GM12878 (cell line): Measurements from ENCODE around the gene FUT3. TPM values are rescaled to one million over a fixed set of nuclear protein-coding genes. Genes with fewer than 3 reads are reported as not detected.
A peak's percentile ranks its signal among the peaks of the same experiment; 100 is the strongest.

Experiments used
- ATAC-seq: fragments of 200-7000 bp; cut with Tn5 transposase; 3 replicates; pipeline ENCODE4 v1.9.1; 2020; ENCODE audit warnings: mild to moderate bottlenecking, moderate library complexity
- BruUV-seq: library from RNA; stranded (reverse); fragments of 400-500 nt; replicated peaks from 2 replicates; lab custom pipeline; 2021; lab: Mats Ljungman, UMichigan
- CTCF ChIA-PET: fragments of 300-600 bp; sonication (Branson Sonifier 250); formaldehyde crosslinking; extraction: SDS; loops from one replicate; lab custom pipeline; 2021; ENCODE audit warnings: inconsistent platforms; lab: Yijun Ruan, JAX
- POLR2A ChIA-PET: fragments of 350-600 bp; formaldehyde crosslinking; extraction: SDS; loops from one replicate; lab custom pipeline; 2021; ENCODE audit warnings: inconsistent platforms; lab: Charles Lee
- RAD21 ChIA-PET: fragments of 300-600 bp; sonication (Branson Sonifier 250); formaldehyde crosslinking; loops from one replicate; lab custom pipeline; 2023; ENCODE audit warnings: antibody characterized with exemption; ENCODE audit not compliant: unreplicated experiment; lab: Charles Lee
- SMC1A ChIA-PET: fragments of 300-600 bp; sonication (Branson Sonifier 250); formaldehyde crosslinking; loops from one replicate; lab custom pipeline; 2023; ENCODE audit not compliant: unreplicated experiment, uncharacterized antibody; lab: Charles Lee
- DNase-seq: peaks from one replicate; pipeline ENCODE4 v3.0.0-alpha.2; 2011; ENCODE audit warnings: low read depth, low spot score
- FAIRE-seq: peaks from 3 replicates; lab custom pipeline; 2011; peaks lifted over from hg19 to GRCh38; lab: Jason Lieb, UNC
- H2AFZ ChIP-seq: 2 replicates; pipeline ENCODE4 v1.6.0; 2011; ENCODE audit warnings: low read depth, low read length, control low read depth; ENCODE audit not compliant: control insufficient read depth
- H3K27ac ChIP-seq: 2 replicates; pipeline ENCODE4 v1.5.1; 2011; ENCODE audit warnings: control low read depth; ENCODE audit not compliant: control insufficient read depth, insufficient read depth
- H3K27me3 ChIP-seq, 2 experiments: replicated peaks in 1 of 2; 2 replicates each; pipeline versions ENCODE4 v1.6.0 to v1.6.1; 2011; ENCODE audit warnings: low read length in 1 of 2; ENCODE audit not compliant: control insufficient read depth in 2 of 2, insufficient read depth in 2 of 2
- H3K36me3 ChIP-seq, 2 experiments: 2 replicates each; pipeline ENCODE4 v1.5.1; 2011; ENCODE audit warnings: low read length in 1 of 2; ENCODE audit not compliant: control insufficient read depth in 2 of 2, insufficient read depth in 2 of 2
- H3K4me1 ChIP-seq: 2 replicates; pipeline ENCODE4 v1.6.1; 2011; ENCODE audit warnings: mild to moderate bottlenecking, low read length, moderate library complexity, mixed read lengths; ENCODE audit not compliant: control insufficient read depth, insufficient read depth
- H3K4me2 ChIP-seq: 2 replicates; pipeline ENCODE4 v1.6.0; 2011; ENCODE audit warnings: control low read depth; ENCODE audit not compliant: control insufficient read depth, insufficient read depth
- H3K4me3 ChIP-seq: fragments of 200-600 bp; sonication (generic); 2 replicates; pipeline ENCODE4 v1.5.1; 2016
- H3K79me2 ChIP-seq: 2 replicates; pipeline ENCODE4 v1.6.0; 2011; ENCODE audit warnings: low read length; ENCODE audit not compliant: control insufficient read depth, insufficient read depth
- H3K9ac ChIP-seq: 2 replicates; pipeline ENCODE4 v1.8.0; 2011; ENCODE audit warnings: low read length, control low read depth, mixed read lengths; ENCODE audit not compliant: control insufficient read depth, insufficient read depth
- H3K9me3 ChIP-seq: replicated peaks from 3 replicates; pipeline ENCODE4 v1.5.1; 2011; ENCODE audit warnings: mild to moderate bottlenecking, low read length; ENCODE audit not compliant: control insufficient read depth, insufficient read depth
- H4K20me1 ChIP-seq: 2 replicates; pipeline ENCODE4 v1.6.0; 2011; ENCODE audit not compliant: control insufficient read depth, insufficient read depth
- BHLHE40 ChIP-seq, 2 experiments: fragments of 450-650 bp in 1 of 2; IDR thresholded peaks; 2 replicates each; pipeline ENCODE4 v1.6.1; 2011 to 2017; ENCODE audit warnings: low read depth in 2 of 2, borderline replicate concordance in 1 of 2, improper control_type of control experiment in 1 of 2, low read length in 1 of 2, mild to moderate bottlenecking in 1 of 2
- BRCA1 ChIP-seq: IDR thresholded peaks from 2 replicates; pipeline ENCODE4 v1.6.1; 2011; ENCODE audit warnings: low read depth, low read length, improper control_type of control experiment
- EGR1 ChIP-seq, 2 experiments: IDR thresholded peaks; 1 replicate in 1 of 2; 2 replicates in 1 of 2; pipeline ENCODE4 v1.6.1; 2011 to 2012; ENCODE audit warnings: low read depth in 2 of 2, low read length in 2 of 2, borderline replicate concordance in 1 of 2, mild to moderate bottlenecking in 1 of 2, moderate library complexity in 1 of 2
- HDAC2 ChIP-seq: fragments of 200-600 bp; sonication (generic); IDR thresholded peaks from 2 replicates; pipeline ENCODE4 v1.6.1; 2017
- HDAC6 ChIP-seq: fragments of 200-600 bp; sonication (generic); IDR thresholded peaks from one replicate; pipeline ENCODE4 v1.8.0; 2017; ENCODE audit warnings: antibody characterized with exemption; ENCODE audit not compliant: unreplicated experiment
- IKZF1 ChIP-seq: fragments of 450-650 bp; conservative IDR thresholded peaks from 2 replicates; pipeline ENCODE4 v1.6.1; 2017; ENCODE audit warnings: antibody characterized with exemption, mild to moderate bottlenecking
- MLLT1 ChIP-seq: fragments of 450-650 bp; IDR thresholded peaks from 2 replicates; pipeline ENCODE4 v1.6.1; 2016; ENCODE audit warnings: mild to moderate bottlenecking
- MXI1 ChIP-seq: fragments of 150-350 bp; IDR thresholded peaks from 2 replicates; pipeline ENCODE4 v1.6.1; 2011; ENCODE audit warnings: low read depth, mild to moderate bottlenecking, inconsistent platforms, low read length, improper control_type of control experiment
- SMARCA5 ChIP-seq: fragments of 450-650 bp; IDR thresholded peaks from 2 replicates; pipeline ENCODE4 v1.6.1; 2017; ENCODE audit warnings: mild to moderate bottlenecking
- SMC3 ChIP-seq: IDR thresholded peaks from 2 replicates; pipeline ENCODE4 v1.6.1; 2011; ENCODE audit warnings: low read length, improper control_type of control experiment, borderline replicate concordance
- SREBF2 ChIP-seq: IDR thresholded peaks from 2 replicates; pipeline ENCODE4 v1.6.1; 2012; ENCODE audit warnings: mild to moderate bottlenecking, low read length
- YBX1 ChIP-seq: fragments of 450-650 bp; IDR thresholded peaks from 2 replicates; pipeline ENCODE4 v1.6.1; 2016; ENCODE audit warnings: antibody characterized with exemption
- WGBS: methylation state at CpG from one replicate; pipeline ENCODE4 v1.1.6; 2016; ENCODE audit warnings: low lambda C conversion rate; ENCODE audit not compliant: insufficient replicate concordance, insufficient coverage; ENCODE audit errors: missing lambda C conversion rate; 5-methylcytosine and 5-hydroxymethylcytosine counted together
- in situ Hi-C: fragments of 300-500 bp; cut with MboI; formaldehyde crosslinking; loops from 9 replicates; pipeline ENCODE4 v1.14.3; 2018; ENCODE audit warnings: mixed read lengths
- intact Hi-C: fragments of 100-400 bp; cut with micrococcal nuclease; formaldehyde crosslinking; loops from one replicate; pipeline ENCODE4 v1.14.2; 2022; ENCODE audit not compliant: unreplicated experiment
- polyA plus RNA-seq, 11 experiments: library from polyadenylated mRNA; depleted of rRNA in 4 of 11; unstranded in 6 of 11; stranded (reverse) in 5 of 11; fragments of >200 nt; fragmentation: Nextera tagmentation in 4 of 11; fragmentation: Illumina TruSeq in 1 of 11; extraction: Ambion mirVana in 4 of 11; extraction: Trizol in 1 of 11; gene quantifications; 1 replicate in 1 of 11; 2 replicates in 10 of 11; pipeline versions ENCODE4 v1.2.1 to v1.2.3, GENCODE V29; 2011 to 2016; ENCODE audit warnings: inconsistent platforms in 2 of 11, missing spikeins in 2 of 11, low read depth in 1 of 11
- total RNA-seq, 4 experiments: library from RNA; depleted of rRNA in 3 of 4; stranded (reverse); fragments of >200 nt in 3 of 4; fragmentation: Illumina TruSeq in 1 of 4; extraction: Trizol in 1 of 4; gene quantifications; 2 replicates each; pipeline versions ENCODE4 v1.2.1 to v1.2.3, GENCODE V29; 2013 to 2021
- TF ChIP-seq, protein P1 (sequence below): fragments of 450-650 bp; IDR thresholded peaks from 2 replicates; pipeline ENCODE4 v1.6.1; 2014; ENCODE audit warnings: mild to moderate bottlenecking

The FUT3 gene
- total and polyA plus RNA-seq, 10 of the 15 experiments (the other 5 are each of a cell fraction or from before 2014, with no cell fraction given) = 0.04 to 0.31 (median 0.07) TPM; not detected in 7

DNA sequence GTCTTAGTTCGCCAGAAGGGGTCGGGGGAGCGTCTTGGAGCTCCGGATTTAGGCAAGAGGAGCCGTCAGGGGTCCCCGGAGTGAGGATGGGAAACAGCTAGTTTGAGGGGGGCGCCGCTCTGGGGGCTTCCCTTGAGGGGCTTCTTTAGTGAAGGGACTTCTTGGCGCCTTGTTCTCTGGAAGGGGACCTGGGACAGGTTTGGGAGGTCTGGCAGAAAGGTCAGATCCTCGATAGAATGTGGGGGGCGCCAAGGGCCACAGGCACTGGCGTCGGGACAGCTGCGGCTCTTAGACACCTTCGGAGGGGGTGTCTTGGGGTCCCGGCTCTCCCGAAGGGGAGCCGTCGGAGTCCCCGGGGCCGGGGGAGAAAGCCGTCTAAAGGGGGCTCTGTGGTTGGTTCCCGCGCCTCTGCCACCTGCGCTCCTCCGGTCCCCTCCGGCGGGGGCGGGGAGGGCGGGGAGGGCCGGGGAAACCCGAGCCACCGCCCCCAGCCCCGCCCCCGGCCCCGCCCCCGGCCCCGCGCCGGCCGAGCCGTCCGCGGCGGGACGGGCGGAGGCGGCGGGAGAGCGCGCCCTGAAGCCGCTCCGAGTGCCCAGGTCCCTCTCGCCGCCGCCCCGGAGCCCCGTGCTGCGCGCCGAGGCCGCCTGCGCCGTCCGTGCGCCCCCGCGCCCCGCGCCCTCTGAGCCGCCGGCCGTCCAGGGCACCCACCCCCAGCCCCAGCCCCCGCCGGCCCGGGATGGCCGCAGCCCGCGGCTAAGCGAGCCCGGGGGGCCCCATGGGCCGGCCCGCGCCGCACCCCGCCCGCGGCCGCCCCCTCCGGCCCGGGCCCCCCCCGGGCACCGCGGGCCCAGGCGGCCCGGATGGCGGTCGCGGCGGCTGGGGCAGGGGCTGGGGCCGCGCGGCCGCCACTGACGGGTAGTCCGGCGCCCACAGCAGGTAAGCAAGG, 46.5 kb downstream of the FUT3 start, which contains the start of gene NRTN (continued):
- TF ChIP-seq MLLT1 (no peak), HDAC6 (no peak), EGR1 (IDR thresholded peaks at IDR 0.05; ENCODE audit: borderline replicate concordance in 1 of 2, low read depth in 2 of 2, low read length in 2 of 2) (peak in 1 of 2 experiments; percentile 34; a peak in 1 of 3 replicates)
- TF ChIP-seq, all 136 proteins: peak for 1

GRCh38 chr19:5803752-5804515, 47.3 kb downstream of the FUT3 start:
- 1% methylated on average over 52 of the region's 54 CpGs for WGBS
- H3K9me3 ChIP-seq = no peaks in the 10 kb centered on the region
- H3K9ac ChIP-seq = peak overlapping the region; percentile 8; the same call in 1 of the 2 replicates
- ChIA-PET POLR2A (interaction anchor here (1.3 to 1.4 kb wide), 2 partner anchors 13 to 100 kb away, joined by 4 to 7 read pairs; partner anchors contain the start of genes DUS3L and NDUFA11), RAD21 (interaction anchor here (0.6 to 2.1 kb wide), 13 partner anchors 14 to 696 kb away, joined by 3 to 15 read pairs (median 4); partner anchors contain the start of genes NDUFA11 and VMAC), SMC1A (interaction anchor here (0.6 to 1.9 kb wide), 15 partner anchors 9 to 225 kb away, joined by 3 to 13 read pairs (median 3); partner anchors contain the start of genes NDUFA11, RPL36 and VMAC), CTCF (interaction anchor here (0.5 to 1.7 kb wide), 54 partner anchors 8 to 1237 kb away, joined by 3 to 45 read pairs (median 4); partner anchors contain the start of genes CATSPERD, DUS3L, NDUFA11 and RFX2)
- peaks cover 7% of the 10 kb centered on the region for H3K4me1 ChIP-seq
- no TSS peak for BruUV-seq
- H2AFZ ChIP-seq = peak overlapping the region; percentile 80
- peak overlapping the region; percentile 6; the same call in 1 of the 2 replicates for H3K4me3 ChIP-seq
- no peaks in the 10 kb centered on the region; a peak in 2 of 4 replicates for H3K27me3 ChIP-seq
- FAIRE-seq = peak; percentile 57
- in situ Hi-C loops (no loop called here), intact Hi-C loops (loop anchor here (2.0 to 10.0 kb wide), 2 partner anchors 81 to 221 kb away; no protein-coding TSS in a partner anchor)
- H3K79me2 ChIP-seq = no peaks in the 10 kb centered on the region
- H4K20me1 ChIP-seq = no peaks in the 10 kb centered on the region
- H3K4me2 ChIP-seq = peak overlapping the region; percentile 97
- no peaks in the 10 kb centered on the region for H3K36me3 ChIP-seq
- ATAC-seq = peak; percentile 99
- DNase-seq = peak; percentile 39
- H3K27ac ChIP-seq = no peak overlapping the region
- TF ChIP-seq BRCA1 (no peak), SMC3 (peak; percentile 76), BHLHE40 (IDR thresholded peaks at IDR 0.05; ENCODE audit: borderline replicate concordance in 1 of 2, low read depth in 2 of 2, low read length in 1 of 2) (peak; percentile 50 to 85; a peak in 2 of 4 replicates), YBX1 (no peak), IKZF1 (peak; percentile 83), HDAC2 (no peak), SMARCA5 (peak; percentile 83), SREBF2 (no peak), MXI1 (peak; percentile 44; the same call in 1 of the 2 replicates)
- TF ChIP-seq, protein P1, sequence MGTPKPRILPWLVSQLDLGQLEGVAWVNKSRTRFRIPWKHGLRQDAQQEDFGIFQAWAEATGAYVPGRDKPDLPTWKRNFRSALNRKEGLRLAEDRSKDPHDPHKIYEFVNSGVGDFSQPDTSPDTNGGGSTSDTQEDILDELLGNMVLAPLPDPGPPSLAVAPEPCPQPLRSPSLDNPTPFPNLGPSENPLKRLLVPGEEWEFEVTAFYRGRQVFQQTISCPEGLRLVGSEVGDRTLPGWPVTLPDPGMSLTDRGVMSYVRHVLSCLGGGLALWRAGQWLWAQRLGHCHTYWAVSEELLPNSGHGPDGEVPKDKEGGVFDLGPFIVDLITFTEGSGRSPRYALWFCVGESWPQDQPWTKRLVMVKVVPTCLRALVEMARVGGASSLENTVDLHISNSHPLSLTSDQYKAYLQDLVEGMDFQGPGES = no peak
